GM10266 (cell line): ENCODE measurements around the gene PLCG2.

Experiments
- DNase-seq: peaks from one replicate; pipeline ENCODE4 v3.0.0; 2012; ENCODE audit errors: extremely low spot score
- CTCF ChIP-seq: IDR thresholded peaks from 2 replicates; pipeline ENCODE4 v1.5.1; 2012; ENCODE audit warnings: mild to moderate bottlenecking, low read depth; ENCODE audit not compliant: control insufficient read depth, insufficient read depth; ENCODE audit errors: missing control alignments

Gene PLCG2

GRCh38 chr16:81878529-81878928 is 99.4 kb downstream of the PLCG2 start:
- no peak for DNase-seq
- no peak for TF ChIP-seq CTCF

DNA sequence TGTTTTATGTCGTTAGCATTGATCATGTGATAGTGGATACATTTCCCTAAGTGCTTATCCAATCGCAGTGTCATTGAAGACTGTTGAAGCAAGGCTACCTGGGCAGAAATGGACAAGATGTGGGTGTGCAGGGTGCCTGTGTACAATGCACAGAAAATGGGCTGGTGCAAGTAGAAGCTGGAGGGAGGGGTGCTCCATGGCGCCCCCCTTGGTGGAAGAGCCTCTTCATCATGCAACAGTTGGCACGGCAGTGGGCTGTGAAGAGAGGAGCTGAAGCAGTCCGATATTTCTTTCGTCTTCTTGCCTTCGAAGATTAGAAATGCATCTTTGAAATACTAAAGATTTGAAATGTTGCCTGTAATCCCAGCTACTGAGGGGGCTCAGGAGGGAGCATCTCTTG is 100.5 kb downstream of the PLCG2 start:
- peak; percentile 42 for TF ChIP-seq CTCF
- DNase-seq: no peak

- DNase-seq: no peak
- TF ChIP-seq CTCF: no peak
Measured at GRCh38 chr16:81880816-81881215, 101.7 kb downstream of the PLCG2 start.

DNA sequence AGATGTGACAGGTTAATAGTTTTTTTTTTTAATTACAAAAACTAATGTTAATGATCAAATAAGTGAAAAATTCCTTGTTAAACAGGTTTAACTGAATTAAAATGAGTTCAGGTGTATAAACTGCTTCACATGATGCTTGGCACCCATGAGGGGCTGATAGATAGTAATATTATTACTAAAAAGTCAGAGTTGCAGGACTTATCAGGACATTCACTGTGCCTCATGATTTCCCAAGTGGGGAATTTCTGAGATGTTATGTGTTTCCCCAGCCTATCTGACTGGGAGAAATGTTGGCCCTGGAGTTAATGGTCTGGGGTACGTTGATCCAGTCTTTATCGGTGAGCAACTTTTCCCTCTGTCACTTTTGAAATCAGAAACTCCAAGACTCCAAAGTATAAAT is 102.1 kb downstream of the PLCG2 start:
- no peak for DNase-seq
- no peak for TF ChIP-seq CTCF

DNA sequence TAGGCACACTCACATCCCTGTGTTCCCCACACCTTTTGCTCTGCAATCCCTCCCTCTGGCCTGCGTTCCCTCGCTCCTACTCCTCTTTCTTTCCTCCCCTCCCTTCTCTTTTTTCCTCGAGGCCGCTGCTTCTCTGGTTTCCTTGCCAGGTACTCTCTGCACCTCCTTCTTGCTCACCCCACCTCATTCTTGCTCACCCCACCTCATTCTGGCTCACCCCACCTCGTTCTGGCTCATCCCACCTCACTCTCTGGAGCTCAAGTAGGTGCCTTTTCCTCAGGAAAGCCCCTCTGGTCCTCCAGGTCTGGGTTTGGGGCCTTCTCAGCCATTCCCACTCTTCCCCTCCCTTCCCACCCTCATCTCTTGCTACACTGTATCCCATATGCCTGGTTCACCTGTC is 103.5 kb downstream of the PLCG2 start:
- DNase-seq: no peak
- no peak for TF ChIP-seq CTCF

GRCh38 chr16:81883235-81883634 is 104.1 kb downstream of the PLCG2 start:
- no peak for TF ChIP-seq CTCF
- no peak for DNase-seq

DNA sequence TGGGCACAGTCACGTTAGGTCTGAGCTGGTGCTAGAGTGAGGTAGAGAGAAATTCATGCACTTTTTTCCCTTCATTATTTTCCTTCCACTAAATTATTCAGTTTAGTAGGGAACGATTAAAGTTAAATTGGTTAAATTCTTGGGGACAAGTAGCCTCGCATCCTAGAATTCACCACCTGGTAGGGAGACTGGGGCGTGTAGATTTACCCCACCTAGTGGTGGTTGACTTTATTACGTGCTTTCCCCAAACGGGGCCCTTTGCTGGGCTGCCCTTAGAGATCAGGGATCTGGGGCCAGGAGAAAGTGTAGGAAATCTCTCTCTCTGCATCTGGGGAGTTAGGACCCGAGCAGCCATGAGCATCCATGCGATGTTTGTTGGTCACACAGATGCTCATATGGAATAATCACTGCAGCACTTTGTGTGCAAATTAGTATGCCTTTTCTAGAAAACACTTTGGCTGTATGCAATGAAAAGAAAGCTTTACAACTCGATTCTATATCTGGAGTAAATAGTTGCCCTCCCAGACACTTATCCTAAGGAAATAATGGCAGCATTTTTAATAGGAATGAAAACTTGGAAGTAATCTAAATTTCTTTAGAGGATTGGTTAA is 107.0 kb downstream of the PLCG2 start:
- TF ChIP-seq CTCF: peak; percentile 61
- DNase-seq: peak; percentile 66
